Endothelial cell of umbilical vein (primary cell): ENCODE data around the gene NBR1. TPM values are rescaled to one million over a fixed set of nuclear protein-coding genes. Genes with fewer than 3 reads are reported as not detected.

ENCODE experiments used
- BruUV-seq: library from RNA; stranded (reverse); fragments of 400-500 nt; replicated peaks from 2 replicates; lab custom pipeline; 2021; lab: Mats Ljungman, UMichigan
- CTCF ChIA-PET: fragments of 300-600, 350-600 bp; sonication (Branson Sonifier 250); formaldehyde crosslinking; loops from one replicate; lab custom pipeline; 2021; ENCODE audit warnings: antibody characterized with exemption, inconsistent platforms; lab: Charles Lee
- POLR2A ChIA-PET: fragments of 300-600, 350-600 bp; sonication (Branson Sonifier 250); formaldehyde crosslinking; loops from one replicate; lab custom pipeline; 2021; ENCODE audit warnings: antibody characterized with exemption, inconsistent platforms; lab: Charles Lee
- DNase-seq: peaks from one replicate; pipeline ENCODE4 v3.0.0-alpha.2; 2011; ENCODE audit warnings: low read depth, low spot score
- FAIRE-seq: peaks from 2 replicates; lab custom pipeline; 2011; peaks lifted over from hg19 to GRCh38; lab: Jason Lieb, UNC
- H2AFZ ChIP-seq: 2 replicates; pipeline ENCODE4 v1.6.0; 2012; ENCODE audit warnings: low read depth, low read length, control low read depth, inconsistent platforms
- H3K27ac ChIP-seq: 2 replicates; pipeline ENCODE4 v1.5.1; 2011; ENCODE audit warnings: low read depth, mild to moderate bottlenecking, control low read depth, low read length, moderate library complexity; ENCODE audit not compliant: insufficient read depth
- H3K27me3 ChIP-seq, 2 experiments: 2 replicates each; pipeline versions ENCODE4 v1.6.0 to v1.6.1; 2011; ENCODE audit warnings: low read length in 2 of 2, mixed read lengths in 1 of 2; ENCODE audit not compliant: control insufficient read depth in 2 of 2, insufficient read depth in 2 of 2
- H3K36me3 ChIP-seq, 2 experiments: 2 replicates in 1 of 2; 3 replicates in 1 of 2; pipeline ENCODE4 v1.5.1; 2011; ENCODE audit warnings: low read length in 2 of 2, mild to moderate bottlenecking in 1 of 2, moderate library complexity in 1 of 2; ENCODE audit not compliant: control insufficient read depth in 2 of 2, insufficient read depth in 2 of 2; ENCODE audit errors: extremely low read depth in 1 of 2
- H3K4me1 ChIP-seq: 3 replicates; pipeline ENCODE4 v1.5.1; 2011; ENCODE audit warnings: mild to moderate bottlenecking, low read length; ENCODE audit not compliant: control insufficient read depth, insufficient read depth; ENCODE audit errors: extremely low read depth
- H3K4me2 ChIP-seq: 2 replicates; pipeline ENCODE4 v1.6.1; 2011; ENCODE audit warnings: low read length, control low read depth, mixed read lengths; ENCODE audit not compliant: insufficient read depth
- H3K4me3 ChIP-seq, 3 experiments: fragments of 200-600 bp in 1 of 3; sonication (generic), shearing (Covaris generic) in 1 of 3; replicated peaks in 1 of 3; 2 replicates each; pipeline ENCODE4 v1.5.1; 2011 to 2016; ENCODE audit warnings: control low read depth in 3 of 3, low read length in 3 of 3, mild to moderate bottlenecking in 2 of 3, inconsistent platforms in 1 of 3, low read depth in 1 of 3, moderate library complexity in 1 of 3; ENCODE audit not compliant: insufficient read depth in 1 of 3
- H3K79me2 ChIP-seq: 2 replicates; pipeline ENCODE4 v1.6.0; 2012; ENCODE audit warnings: low read length, inconsistent platforms; ENCODE audit not compliant: control insufficient read depth, insufficient read depth
- H3K9ac ChIP-seq: replicated peaks from 2 replicates; pipeline ENCODE3; 2011; ENCODE audit warnings: low read length, control low read depth; ENCODE audit not compliant: insufficient read depth; ENCODE audit errors: extremely low read depth
- H3K9me1 ChIP-seq: replicated peaks from 3 replicates; pipeline ENCODE4 v1.6.0; 2011; ENCODE audit warnings: mild to moderate bottlenecking, low read length; ENCODE audit not compliant: control insufficient read depth, insufficient read depth; ENCODE audit errors: extremely low read depth
- H3K9me3 ChIP-seq: replicated peaks from 2 replicates; pipeline ENCODE4 v1.5.1; 2012; ENCODE audit warnings: low read length, inconsistent platforms; ENCODE audit not compliant: control insufficient read depth, insufficient read depth
- H4K20me1 ChIP-seq: replicated peaks from 2 replicates; pipeline ENCODE3; 2011; ENCODE audit warnings: mild to moderate bottlenecking, low read length; ENCODE audit not compliant: control insufficient read depth, insufficient read depth; ENCODE audit errors: extremely low read depth
- CTCF ChIP-seq, 2 donors: IDR thresholded peaks; 1 replicate in 1 of 2; 2 replicates in 1 of 2; pipeline ENCODE4 v1.5.1; 2011; ENCODE audit warnings: low read length in 2 of 2, mild to moderate bottlenecking in 2 of 2, moderate library complexity in 2 of 2, control low read depth in 1 of 2, inconsistent platforms in 1 of 2, low read depth in 1 of 2; ENCODE audit not compliant: insufficient read depth in 1 of 2; ENCODE audit errors: extremely low read depth in 1 of 2
- EZH2 ChIP-seq: IDR thresholded peaks from 2 replicates; pipeline ENCODE4 v1.6.1; 2012; ENCODE audit warnings: borderline replicate concordance, low read depth, mild to moderate bottlenecking, moderate library complexity, low read length, inconsistent platforms; ENCODE audit not compliant: severe bottlenecking
- FOS ChIP-seq: IDR thresholded peaks from 2 replicates; pipeline ENCODE4 v1.6.1; 2011; ENCODE audit warnings: mild to moderate bottlenecking, low read length, moderate library complexity, borderline replicate concordance; ENCODE audit not compliant: insufficient read depth
- GATA2 ChIP-seq: IDR thresholded peaks from 2 replicates; pipeline ENCODE4 v1.7.0; 2011; ENCODE audit warnings: low read depth, mild to moderate bottlenecking, moderate library complexity, mixed read lengths, low read length; ENCODE audit not compliant: insufficient read length, insufficient read depth
- JUN ChIP-seq: IDR thresholded peaks from 2 replicates; pipeline ENCODE4 v1.6.1; 2011; ENCODE audit warnings: borderline replicate concordance, low read depth; ENCODE audit not compliant: insufficient read length, insufficient read depth
- MAX ChIP-seq: IDR thresholded peaks from 2 replicates; pipeline ENCODE4 v1.6.1; 2011; ENCODE audit not compliant: insufficient read depth, insufficient read length
- MYC ChIP-seq: IDR thresholded peaks from one replicate; pipeline ENCODE4 v1.6.1; 2011; ENCODE audit warnings: mild to moderate bottlenecking, low read depth, low read length
- POLR2A ChIP-seq: IDR thresholded peaks from 2 replicates; pipeline ENCODE4 v1.6.1; 2012; ENCODE audit warnings: low read depth, mild to moderate bottlenecking, control low read depth, low read length
- POLR2AphosphoS5 ChIP-seq: IDR thresholded peaks from 2 replicates; pipeline ENCODE4 v1.6.1; 2012; ENCODE audit warnings: low read depth, mild to moderate bottlenecking, control low read depth, low read length, moderate library complexity; ENCODE audit not compliant: insufficient read depth
- dilution Hi-C: fragments of 300-500 bp; cut with MboI; formaldehyde crosslinking; loops from one replicate; pipeline ENCODE4 v1.15.0; 2019; ENCODE audit warnings: low sequenced_read_pairs; ENCODE audit not compliant: extremely low pct_ligation_motif_present
- intact Hi-C: fragments of 100-400 bp; cut with micrococcal nuclease; formaldehyde crosslinking; loops from one replicate; pipeline ENCODE4 v1.10.0; 2022
- polyA plus RNA-seq, 4 experiments: library from polyadenylated mRNA; depleted of rRNA in 3 of 4; stranded (reverse) in 3 of 4; unstranded in 1 of 4; fragments of >200 nt; gene quantifications; 2 replicates each; pipeline versions ENCODE4 v1.2.1 to v1.2.3, GENCODE V29; 2011 to 2012; ENCODE audit warnings: missing spikeins in 1 of 4
- total RNA-seq: library from RNA; stranded (reverse); gene quantifications from 2 replicates; pipeline ENCODE4 v1.2.3, GENCODE V29; 2021

The NBR1 gene
- total and polyA plus RNA-seq, 2 donors (not counting 3 experiments of a cell fraction or from before 2014, with no cell fraction given): 26.4 to 57.0 TPM

GRCh38 chr17:43140396-43141332 lies 30.4 kb upstream of the NBR1 start:
- no peak overlapping the region for H3K9ac ChIP-seq
- dilution Hi-C loops: no loop called here
- TF ChIP-seq FOS (no peak), GATA2 (no peak), JUN (no peak), POLR2A (no peak), EZH2 (no peak), POLR2AphosphoS5 (no peak), MYC (no peak), CTCF (IDR thresholded peaks at IDR 0.05; ENCODE audit: extremely low read depth in 1 of 2, insufficient read depth in 1 of 2, low read depth in 1 of 2, low read length in 2 of 2) (no peak), MAX (no peak)
- H4K20me1 ChIP-seq: no peaks in the 10 kb centered on the region
- no peaks in the 10 kb centered on the region for H3K9me1 ChIP-seq
- no peak overlapping the region for H2AFZ ChIP-seq
- FAIRE-seq: no peak
- no peaks in the 10 kb centered on the region for H3K4me1 ChIP-seq
- intact Hi-C loops: no loop called here
- ChIA-PET POLR2A (interaction anchor here (0.6 kb wide), 1 partner anchor 293 kb away, joined by 4 read pairs; no protein-coding TSS in a partner anchor), CTCF (interaction anchor here (1.4 to 1.7 kb wide), 2 partner anchors 9 to 116 kb away, joined by 3 to 5 read pairs; no protein-coding TSS in a partner anchor)
- H3K36me3 ChIP-seq: no peaks in the 10 kb centered on the region
- no peak for DNase-seq
- H3K27me3 ChIP-seq: no peaks in the 10 kb centered on the region
- H3K27ac ChIP-seq: no peak overlapping the region
- no peaks in the 10 kb centered on the region for H3K79me2 ChIP-seq
- no peak overlapping the region for H3K4me2 ChIP-seq
- BruUV-seq: no TSS peak
- H3K4me3 ChIP-seq: no peak overlapping the region
- no peaks in the 10 kb centered on the region for H3K9me3 ChIP-seq
